Right lobe of liver (tissue), 6 donors: ENCODE measurements around the gene SF3B6. TPM values are rescaled to one million over a fixed set of nuclear protein-coding genes. Genes with fewer than 3 reads are reported as not detected.

Experiments
- ATAC-seq, 4 donors: fragments of 200-7000 bp; cut with Tn5 transposase; one replicate each; pipeline ENCODE4 v1.9.1; 2020; ENCODE audit warnings: mild to moderate bottlenecking in 4 of 4, moderate library complexity in 4 of 4
- DNase-seq, 3 donors: peaks; one replicate each; pipeline ENCODE4 v3.0.0-alpha.2; 2020
- H3K27ac ChIP-seq, 3 donors: fragments of 200-600 bp; one replicate each; pipeline ENCODE4 v1.8.0; 2022
- H3K27me3 ChIP-seq, 2 donors: fragments of 200-600 bp; one replicate each; pipeline ENCODE4 v1.8.0; 2022
- H3K36me3 ChIP-seq, 4 donors: fragments of 200-600 bp; sonication (generic) in 1 of 4; one replicate each; pipeline versions ENCODE4 v1.5.1 to v1.8.0; 2017 to 2022; ENCODE audit warnings: control low read depth in 1 of 4
- H3K4me1 ChIP-seq, 4 donors: fragments of 200-600 bp; sonication (generic) in 1 of 4; one replicate each; pipeline versions ENCODE4 v1.5.1 to v1.8.0; 2017 to 2022; ENCODE audit warnings: control low read depth in 1 of 4
- H3K4me3 ChIP-seq, 3 donors: fragments of 200-600 bp; one replicate each; pipeline ENCODE4 v1.8.0; 2022
- H3K9me3 ChIP-seq, 4 donors: fragments of 200-600 bp; sonication (generic) in 1 of 4; one replicate each; pipeline versions ENCODE4 v1.5.1 to v1.8.0; 2017 to 2022; ENCODE audit warnings: control low read depth in 1 of 4
- CTCF ChIP-seq, 4 donors: fragments of 200-600 bp in 3 of 4; fragments of 450-650 bp in 1 of 4; IDR thresholded peaks; one replicate each; pipeline versions ENCODE4 v1.5.1 to v1.8.0; 2016 to 2022; ENCODE audit warnings: antibody characterized with exemption in 4 of 4, mild to moderate bottlenecking in 2 of 4
- POLR2A ChIP-seq: fragments of 450-650 bp; IDR thresholded peaks from one replicate; pipeline ENCODE4 v1.6.1; 2017; ENCODE audit warnings: antibody characterized with exemption, mild to moderate bottlenecking
- WGBS: methylation state at CpG from one replicate; pipeline ENCODE4 v1.1.6; 2018; ENCODE audit warnings: low coverage, low lambda C conversion rate; ENCODE audit not compliant: insufficient coverage; ENCODE audit errors: missing lambda C conversion rate; 5-methylcytosine and 5-hydroxymethylcytosine counted together
- intact Hi-C, 2 donors: fragments of 100-400 bp; cut with DNase I; formaldehyde crosslinking; loops; one replicate each; pipeline versions ENCODE4 v1.11.2 to v1.14.1; 2022
- small RNA-seq, 2 experiments: library from RNA; depleted of rRNA; stranded (forward); fragments of <200 nt; gene quantifications; one replicate each; pipeline ENCODE3, GENCODE V24; 2016
- total RNA-seq, 6 experiments: library from RNA; depleted of rRNA in 2 of 6; stranded (reverse); fragments of >200 nt in 2 of 6; fragmentation: NEBNext Ultra II Directional in 3 of 6; extraction: Animal tissue kit (Norgen Biotek cat#: 25700) in 3 of 6; gene quantifications; one replicate each; pipeline versions ENCODE4 v1.1.0 to v1.2.4, GENCODE V29; 2016 to 2023
- donor health status: DM: no; HTN: yes; CAD: no.
- donor health status: DM: no; HTN: no; CAD: no.
- donor health status: DM: no; HTN: no; CAD: no.
- donor health status: DM: no; HTN: yes; CAD: no.
- donor health status: DM: no; HTN: yes; CAD: no.

SF3B6 gene
- total RNA-seq, 6 experiments from 2014 or later, result 32.7 to 70.8 (median 40.3) TPM

GRCh38 chr2:24017711-24018110 is 58.4 kb downstream of the SF3B6 start:
- H3K27ac ChIP-seq, result no peak overlapping the region
- H3K36me3 ChIP-seq, result no peaks in the 10 kb centered on the region
- no peak for TF ChIP-seq CTCF (IDR thresholded peaks at IDR 0.05)
- no peak for TF ChIP-seq POLR2A
- ATAC-seq (no peak), DNase-seq (no peak)
- WGBS, result 84% methylated on average over 6 of the region's 8 CpGs
- no peak overlapping the region for H3K4me3 ChIP-seq
- intact Hi-C loops, result no loop called here
- H3K4me1 ChIP-seq, result no peaks in the 10 kb centered on the region
- no peaks in the 10 kb centered on the region for H3K9me3 ChIP-seq
- H3K27me3 ChIP-seq, result no peaks in the 10 kb centered on the region

Small RNAs within 50 kb of the gene (small RNA-seq; reads per million reads assigned to genes)
- gene RNU6-370P, result 0 reads per million in 2 experiments

Other genes starting within 250 kb of the SF3B6 start
- 10 to 100 TPM in 1 of 6 experiments, 1 to 10 TPM in 5; 7.5 to 12.1 (median 8.8) TPM for gene ATAD2B, start 149.2 kb downstream of the SF3B6 start, total RNA-seq
- gene UBXN2A, start 135.9 kb downstream of the SF3B6 start, total RNA-seq, result 1 to 10 TPM; 4.6 to 7.9 (median 6.2) TPM
- gene MFSD2B, start 66.2 kb downstream of the SF3B6 start, total RNA-seq, result under 1 TPM in 3 of 6 experiments, not detected in 3; 0.07 to 0.62 (median 0.22) TPM
- 1 to 10 TPM; 4.3 to 8.7 (median 5.5) TPM for gene WDCP, start 28.9 kb downstream of the SF3B6 start, total RNA-seq
- gene FKBP1B, start 26.6 kb downstream of the SF3B6 start, total RNA-seq, result 10 to 100 TPM in 1 of 6 experiments, 1 to 10 TPM in 5; 2.4 to 11.0 (median 3.2) TPM
- gene TP53I3, start 8.5 kb upstream of the SF3B6 start, total RNA-seq, result 10 to 100 TPM in 3 of 6 experiments, 1 to 10 TPM in 3; 5.2 to 20.4 (median 9.6) TPM
- gene PFN4, start 47.0 kb upstream of the SF3B6 start, total RNA-seq, result under 1 TPM in 4 of 6 experiments, not detected in 2; 0.22 to 0.66 (median 0.30) TPM
- 1 to 10 TPM; 2.8 to 4.6 (median 3.7) TPM for gene FAM228B, start 47.1 kb upstream of the SF3B6 start, total RNA-seq
- under 1 TPM in 3 of 6 experiments, not detected in 3; 0.12 to 0.22 (median 0.18) TPM for gene FAM228A, start 98.7 kb upstream of the SF3B6 start, total RNA-seq